IPS DF 6.9 (cell line): Measurements from ENCODE around the gene SVOPL.

Experiments used
- DNase-seq: peaks from one replicate; pipeline ENCODE4 v3.0.0-alpha.2; 2013; ENCODE audit warnings: low read depth, low spot score
- H3K27ac ChIP-seq: one replicate; pipeline ENCODE4 v1.5.1; 2013; ENCODE audit warnings: low read length, control low read depth
- H3K27me3 ChIP-seq: 2 replicates; pipeline ENCODE4 v1.6.1; 2013; ENCODE audit warnings: mild to moderate bottlenecking, low read length; ENCODE audit not compliant: control insufficient read depth, insufficient read depth
- H3K36me3 ChIP-seq: 2 replicates; pipeline ENCODE4 v1.6.1; 2013; ENCODE audit warnings: low read length; ENCODE audit not compliant: control insufficient read depth, insufficient read depth
- H3K4me1 ChIP-seq: 2 replicates; pipeline ENCODE4 v1.6.1; 2013; ENCODE audit warnings: low read length; ENCODE audit not compliant: control insufficient read depth, insufficient read depth
- H3K4me3 ChIP-seq: 2 replicates; pipeline ENCODE4 v1.5.1; 2013; ENCODE audit warnings: mild to moderate bottlenecking, low read length
- H3K9me3 ChIP-seq: 2 replicates; pipeline ENCODE4 v1.6.1; 2013; ENCODE audit warnings: low read length, inconsistent platforms; ENCODE audit not compliant: control insufficient read depth, insufficient read depth
- WGBS: extraction: QIAGEN DNeasy Blood & Tissue Kit; methylation state at CpG from one replicate; pipeline ENCODE4 v1.1.7; 2013; ENCODE audit warnings: mixed read lengths, missing lambda C conversion rate; ENCODE audit not compliant: insufficient read length, insufficient coverage; 5-methylcytosine and 5-hydroxymethylcytosine counted together

SVOPL gene

GRCh38 chr7:138610671-138611170 lies 90.4 kb downstream of the SVOPL start:
- Histone ChIP-seq H3K27me3 (no peaks in the 10 kb centered on the region), H3K4me3 (no peak overlapping the region), H3K9me3 (no peaks in the 10 kb centered on the region), H3K4me1 (no peaks in the 10 kb centered on the region), H3K36me3 (no peaks in the 10 kb centered on the region), H3K27ac (no peak overlapping the region)
- DNase-seq = no peak
- WGBS = no CpG with 5 or more reads among the region's 7 CpGs

DNA sequence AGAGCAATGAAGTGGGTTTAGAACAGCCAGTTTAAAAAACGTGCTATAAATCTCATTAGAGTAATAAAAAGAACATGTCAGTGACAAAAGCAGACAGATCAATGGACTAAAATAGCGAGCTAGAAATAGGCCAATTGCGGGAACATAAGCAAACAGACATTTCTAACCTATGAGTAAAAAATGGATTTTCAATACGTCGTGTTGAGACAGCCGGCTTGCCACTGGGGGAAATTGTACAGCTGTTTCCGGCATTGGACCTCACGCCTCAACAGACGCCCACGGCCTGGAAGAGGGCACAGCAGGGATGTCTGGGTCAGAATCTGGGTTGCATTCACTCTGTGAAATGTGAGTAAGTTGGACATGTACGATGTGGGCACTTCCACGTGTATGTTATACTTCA lies 92.9 kb downstream of the SVOPL start:
- no CpG with 5 or more reads among the region's 12 CpGs for WGBS
- DNase-seq = no peak
- H3K27me3 ChIP-seq = no peaks in the 10 kb centered on the region

DNA sequence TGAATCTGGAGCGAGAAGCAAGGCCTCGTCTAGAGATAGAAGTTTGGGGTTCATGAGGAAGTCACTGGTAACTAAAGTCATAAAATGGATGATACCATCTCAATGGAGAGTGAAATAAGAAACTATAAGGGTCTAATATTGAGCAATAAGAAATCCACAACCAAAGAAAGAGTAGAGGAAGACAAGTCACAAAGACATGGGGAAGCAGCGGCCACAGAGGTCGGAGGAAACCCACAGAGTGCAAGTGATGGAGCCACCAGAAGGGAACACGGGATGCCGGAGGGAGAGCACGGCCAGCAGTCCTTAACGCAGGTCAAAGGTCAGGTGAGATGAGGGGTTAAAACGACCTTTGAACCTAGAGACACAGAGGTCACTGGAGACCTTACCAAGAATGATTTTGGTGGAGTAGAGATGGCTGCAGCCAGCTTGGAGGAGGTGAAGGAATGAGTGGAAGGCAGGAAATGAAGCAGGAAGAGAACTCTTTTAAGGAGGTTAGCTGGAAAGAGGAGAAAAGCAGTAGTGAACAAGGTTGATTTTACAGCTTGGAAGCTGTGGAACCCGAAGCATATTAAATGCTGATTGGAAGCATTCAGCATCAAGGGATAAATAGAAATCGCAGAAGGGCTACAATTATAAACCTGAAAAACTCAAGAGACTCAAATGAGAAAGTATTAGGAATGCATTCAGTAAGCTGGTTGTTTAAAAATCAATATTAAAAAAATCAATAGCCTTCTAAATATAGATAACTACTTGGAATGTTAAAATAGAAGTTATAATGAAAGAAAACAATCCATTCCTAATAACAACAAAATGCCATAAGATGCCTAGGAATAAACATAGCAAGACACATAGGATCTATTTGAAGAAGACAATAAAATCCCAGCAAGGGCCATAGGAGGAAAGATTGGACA lies 93.7 kb downstream of the SVOPL start:
- WGBS = no CpG with 5 or more reads among the region's 11 CpGs
- DNase-seq = no peak
- H3K27ac ChIP-seq = no peak overlapping the region

More for the DNA sequence above, 92.9 kb downstream of the SVOPL start:
- Histone ChIP-seq H3K27ac (no peak overlapping the region), H3K36me3 (no peaks in the 10 kb centered on the region), H3K4me3 (no peak overlapping the region), H3K9me3 (no peaks in the 10 kb centered on the region), H3K4me1 (no peaks in the 10 kb centered on the region)

DNA sequence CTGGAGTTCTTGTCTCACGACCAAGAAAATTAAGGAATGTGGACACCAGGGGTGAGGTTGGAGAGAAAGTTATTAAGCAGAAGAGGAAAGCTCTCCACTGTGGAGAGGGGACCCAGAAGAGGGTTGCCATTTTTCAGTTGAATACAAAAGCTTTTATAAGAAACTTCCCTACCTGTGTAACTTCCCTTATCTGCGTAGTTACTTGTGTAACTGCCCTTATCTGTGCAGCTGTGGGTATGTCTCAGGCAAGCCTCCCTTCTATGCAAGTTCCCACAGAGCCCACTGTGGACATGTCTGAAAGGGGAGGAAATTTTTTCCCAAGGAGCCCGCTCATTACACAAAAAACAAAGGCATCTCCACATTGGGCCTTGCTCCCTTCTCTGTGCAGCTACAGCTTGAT lies 94.9 kb downstream of the SVOPL start:
- no peak for DNase-seq
- no peaks in the 10 kb centered on the region for H3K36me3 ChIP-seq
- no CpG with 5 or more reads among the region's 3 CpGs for WGBS
- H3K4me3 ChIP-seq = no peak overlapping the region
- H3K27me3 ChIP-seq = no peaks in the 10 kb centered on the region
- no peaks in the 10 kb centered on the region for H3K9me3 ChIP-seq
- no peak overlapping the region for H3K27ac ChIP-seq
- H3K4me1 ChIP-seq = no peaks in the 10 kb centered on the region

More for the DNA sequence above, 93.7 kb downstream of the SVOPL start:
- Histone ChIP-seq H3K9me3 (no peaks in the 10 kb centered on the region), H3K27me3 (no peaks in the 10 kb centered on the region), H3K36me3 (no peaks in the 10 kb centered on the region), H3K4me1 (no peaks in the 10 kb centered on the region), H3K4me3 (no peak overlapping the region)

DNA sequence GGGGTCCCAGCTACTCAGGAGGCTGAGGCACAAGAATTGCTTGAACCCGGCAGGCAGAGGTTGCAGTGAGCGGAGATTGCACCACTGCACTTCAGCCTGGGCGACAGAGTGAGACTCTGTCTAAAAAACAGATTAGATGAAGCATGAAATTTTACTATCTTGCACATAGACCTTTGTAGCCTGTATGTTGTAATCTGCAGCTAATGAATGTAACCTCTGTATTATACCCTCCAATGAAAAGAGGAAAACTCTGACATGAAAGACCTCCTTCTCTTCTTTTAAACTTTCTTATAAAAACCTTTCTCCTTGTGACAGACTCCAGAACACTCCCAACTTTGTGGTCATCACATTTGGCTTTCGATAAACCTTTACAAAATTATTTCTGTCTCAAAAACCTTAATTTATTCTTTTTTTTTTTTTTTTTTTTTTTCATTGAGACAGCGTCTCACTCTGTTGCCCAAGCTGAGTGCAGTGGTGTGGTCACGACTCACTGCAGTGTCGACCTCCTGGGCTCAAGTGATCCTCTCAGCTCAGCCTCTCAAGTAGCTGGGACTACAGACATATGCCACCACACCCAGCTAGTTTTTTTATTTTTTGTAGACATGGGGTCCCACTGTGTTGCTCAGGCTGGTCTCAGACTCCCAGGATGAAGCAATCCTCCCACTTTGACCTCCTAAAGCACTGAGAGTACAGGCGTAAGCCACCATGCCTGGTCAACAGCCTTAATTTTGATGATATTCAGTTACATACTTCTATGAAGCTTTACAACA lies 97.4 kb downstream of the SVOPL start:
- WGBS = 100% methylated on average over 1 of the region's 8 CpGs
- Histone ChIP-seq H3K36me3 (no peaks in the 10 kb centered on the region), H3K9me3 (no peaks in the 10 kb centered on the region), H3K27me3 (no peaks in the 10 kb centered on the region), H3K27ac (no peak overlapping the region), H3K4me3 (no peak overlapping the region), H3K4me1 (no peaks in the 10 kb centered on the region)
- no peak for DNase-seq

GRCh38 chr7:138602451-138602850 lies 98.7 kb downstream of the SVOPL start:
- Histone ChIP-seq H3K27me3 (no peaks in the 10 kb centered on the region), H3K9me3 (no peaks in the 10 kb centered on the region), H3K4me3 (no peak overlapping the region), H3K4me1 (no peaks in the 10 kb centered on the region), H3K36me3 (no peaks in the 10 kb centered on the region), H3K27ac (no peak overlapping the region)
- no peak for DNase-seq
- WGBS = no CpG with 5 or more reads among the region's 1 CpG

GRCh38 chr7:138595454-138595853 lies 105.7 kb downstream of the SVOPL start:
- no peak for DNase-seq
- H3K4me3 ChIP-seq = no peak overlapping the region
- H3K27ac ChIP-seq = no peak overlapping the region
- no peaks in the 10 kb centered on the region for H3K36me3 ChIP-seq
- H3K4me1 ChIP-seq = no peaks in the 10 kb centered on the region
- no peaks in the 10 kb centered on the region for H3K9me3 ChIP-seq
- no CpG with 5 or more reads among the region's 2 CpGs for WGBS
- no peaks in the 10 kb centered on the region for H3K27me3 ChIP-seq

GRCh38 chr7:138590154-138590553 lies 111.0 kb downstream of the SVOPL start:
- Histone ChIP-seq H3K36me3 (peaks cover 4% of the 10 kb centered on the region; the same call in 1 of the 2 replicates), H3K4me1 (no peaks in the 10 kb centered on the region; the same call in 1 of the 2 replicates), H3K4me3 (no peak overlapping the region), H3K27me3 (no peaks in the 10 kb centered on the region), H3K27ac (no peak overlapping the region), H3K9me3 (no peaks in the 10 kb centered on the region)
- no peak for DNase-seq
- WGBS = no CpG with 5 or more reads among the region's 1 CpG

DNA sequence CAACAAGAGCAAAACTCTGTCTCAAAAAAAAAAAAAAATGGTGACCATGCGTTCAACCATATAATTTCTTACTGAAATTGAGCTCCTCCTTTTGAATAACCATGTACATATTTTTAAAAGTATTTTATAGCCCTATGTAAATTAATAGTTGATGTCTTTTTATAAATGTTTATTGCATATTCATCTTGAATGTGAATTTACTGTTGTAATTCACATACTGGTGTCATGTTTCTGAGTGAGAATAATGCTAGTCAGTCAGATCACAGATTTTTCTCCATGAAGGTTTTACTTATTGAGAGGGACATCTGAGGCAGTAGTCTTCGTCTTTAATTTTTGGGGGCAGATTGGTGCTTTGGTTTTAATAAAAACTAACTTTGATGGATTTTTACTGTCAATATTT lies 112.2 kb downstream of the SVOPL start:
- H3K4me1 ChIP-seq = no peaks in the 10 kb centered on the region; the same call in 1 of the 2 replicates
- H3K27ac ChIP-seq = no peak overlapping the region
- H3K36me3 ChIP-seq = peaks cover 5% of the 10 kb centered on the region; the same call in 1 of the 2 replicates
- no peaks in the 10 kb centered on the region for H3K27me3 ChIP-seq
- DNase-seq = no peak
- no peaks in the 10 kb centered on the region for H3K9me3 ChIP-seq
- H3K4me3 ChIP-seq = no peak overlapping the region
- WGBS = no CpG with 5 or more reads among the region's 2 CpGs

DNA sequence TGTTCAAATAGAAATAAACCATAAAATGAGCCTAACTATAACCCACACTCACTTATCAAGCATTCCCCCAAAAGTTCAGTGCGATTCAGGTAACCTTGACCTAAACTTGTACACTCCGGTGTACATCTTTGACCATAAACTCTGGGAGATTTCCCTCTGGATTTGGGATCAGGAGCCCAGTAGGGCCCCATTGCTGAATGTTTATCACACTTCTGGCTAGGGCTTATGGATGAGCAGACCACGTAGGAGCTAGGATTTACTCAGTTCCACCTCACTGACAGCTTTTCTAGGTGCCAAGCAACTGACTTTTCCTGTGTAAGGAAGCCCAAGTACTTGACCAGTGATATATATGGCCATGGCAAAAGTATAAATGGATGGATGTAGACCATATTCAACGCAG lies 113.7 kb downstream of the SVOPL start:
- no peaks in the 10 kb centered on the region for H3K9me3 ChIP-seq
- no peak overlapping the region for H3K4me3 ChIP-seq
- no peak for DNase-seq
- H3K27me3 ChIP-seq = no peaks in the 10 kb centered on the region
- peaks cover 5% of the 10 kb centered on the region; the same call in 1 of the 2 replicates for H3K36me3 ChIP-seq
- WGBS = no CpG with 5 or more reads among the region's 4 CpGs
- no peaks in the 10 kb centered on the region; the same call in 1 of the 2 replicates for H3K4me1 ChIP-seq
- H3K27ac ChIP-seq = no peak overlapping the region
